Stimulated activated CD8-positive, alpha-beta memory T cell treated with anti-CD3 and anti-CD28 coated beads, Interleukin-12 subunit alpha, Interleukin-12 subunit beta, amount 100 ng/mL, for 1 hour (primary cell): Measurements from ENCODE around the gene PLAAT2.

Experiments
- DNase-seq: peaks from one replicate; pipeline ENCODE4 v3.0.0-alpha.2; 2020; ENCODE audit warnings: low read depth

Gene PLAAT2

GRCh38 chr11:63518548-63518947 is 44.6 kb downstream of the PLAAT2 start:
- no peak for DNase-seq

GRCh38 chr11:63517156-63517555 is 46.0 kb downstream of the PLAAT2 start:
- no peak for DNase-seq

DNA sequence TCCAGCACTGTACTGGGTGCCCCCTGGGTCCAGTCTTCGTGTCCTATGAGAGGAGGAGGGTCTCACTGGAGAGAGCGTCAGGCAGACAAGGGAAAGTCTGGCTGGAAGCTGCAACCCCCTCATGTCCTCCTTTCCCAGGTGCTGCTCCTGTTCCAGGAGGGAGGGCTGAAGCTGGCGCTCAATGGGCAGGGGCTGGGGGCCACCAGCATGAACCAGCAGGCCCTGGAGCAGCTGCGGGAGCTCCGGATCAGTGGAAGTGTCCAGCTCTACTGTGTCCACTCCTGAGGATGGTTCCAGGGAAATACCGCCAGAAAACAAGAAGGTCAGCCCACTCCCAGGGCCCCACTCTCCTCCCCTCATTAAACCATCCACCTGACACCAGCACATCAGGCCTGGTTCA is 47.1 kb downstream of the PLAAT2 start:
- no peak for DNase-seq

GRCh38 chr11:63512816-63513215 is 50.4 kb downstream of the PLAAT2 start:
- DNase-seq = no peak

- no peak for DNase-seq
Measured at GRCh38 chr11:63511048-63511748, 52.0 kb downstream of the PLAAT2 start.

GRCh38 chr11:63510360-63511047 is 52.7 kb downstream of the PLAAT2 start:
- DNase-seq = no peak

DNA sequence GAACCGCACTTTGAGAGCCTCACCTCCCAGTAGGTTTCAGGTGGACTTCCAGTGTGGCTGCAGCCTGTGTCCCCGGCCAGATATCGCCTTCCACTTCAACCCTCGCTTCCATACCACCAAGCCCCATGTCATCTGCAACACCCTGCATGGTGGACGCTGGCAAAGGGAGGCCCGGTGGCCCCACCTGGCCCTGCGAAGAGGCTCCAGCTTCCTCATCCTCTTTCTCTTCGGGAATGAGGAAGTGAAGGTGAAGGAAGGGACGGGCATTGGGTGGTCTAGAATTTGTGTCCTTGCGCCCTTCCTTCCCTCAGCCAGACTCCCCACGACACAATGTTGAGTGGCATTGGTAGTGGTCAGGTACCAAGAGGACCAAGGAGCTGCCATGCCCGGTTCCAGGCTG is 54.4 kb downstream of the PLAAT2 start:
- DNase-seq = no peak

DNA sequence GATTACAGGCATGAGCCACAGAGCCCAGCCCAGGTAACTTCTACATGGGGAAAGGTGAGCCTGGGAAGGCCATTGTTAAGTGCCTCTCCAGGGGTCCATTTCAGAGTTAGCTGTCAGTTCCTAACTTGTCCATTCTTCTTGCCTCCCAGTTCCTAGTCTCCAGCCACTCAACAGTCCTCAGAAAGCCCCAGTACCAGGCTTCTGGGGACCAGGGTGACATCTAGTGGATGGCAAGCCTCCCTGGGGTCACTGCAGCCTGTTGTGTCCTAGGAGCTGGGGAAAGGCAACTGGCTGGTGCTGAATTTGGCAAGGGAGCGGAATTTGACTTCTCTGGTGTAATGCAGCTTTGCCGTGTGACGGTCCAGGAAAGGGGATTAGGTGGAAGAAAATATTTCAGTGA is 55.2 kb downstream of the PLAAT2 start:
- DNase-seq = no peak

DNA sequence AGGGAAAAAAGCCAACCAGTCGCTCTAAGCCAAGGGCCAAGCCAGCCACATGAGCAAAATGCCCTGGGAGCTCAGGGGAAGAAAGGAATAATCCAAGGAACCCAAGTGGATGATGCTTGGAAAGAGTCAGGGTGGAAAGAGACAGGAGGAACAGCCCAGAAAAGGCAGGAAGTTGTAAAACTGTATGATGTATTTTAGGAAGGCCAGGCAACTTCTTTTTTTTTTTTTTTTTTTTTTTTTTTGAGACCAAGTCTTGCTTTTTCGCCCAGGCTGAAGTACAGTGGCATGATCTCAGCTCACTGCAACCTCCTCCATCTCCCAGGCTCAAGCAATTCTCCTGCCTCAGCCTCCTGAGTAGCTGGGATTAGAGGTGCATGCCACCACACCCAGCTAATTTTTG is 55.7 kb downstream of the PLAAT2 start:
- no peak for DNase-seq

GRCh38 chr11:63506876-63507275 is 56.3 kb downstream of the PLAAT2 start:
- no peak for DNase-seq

DNA sequence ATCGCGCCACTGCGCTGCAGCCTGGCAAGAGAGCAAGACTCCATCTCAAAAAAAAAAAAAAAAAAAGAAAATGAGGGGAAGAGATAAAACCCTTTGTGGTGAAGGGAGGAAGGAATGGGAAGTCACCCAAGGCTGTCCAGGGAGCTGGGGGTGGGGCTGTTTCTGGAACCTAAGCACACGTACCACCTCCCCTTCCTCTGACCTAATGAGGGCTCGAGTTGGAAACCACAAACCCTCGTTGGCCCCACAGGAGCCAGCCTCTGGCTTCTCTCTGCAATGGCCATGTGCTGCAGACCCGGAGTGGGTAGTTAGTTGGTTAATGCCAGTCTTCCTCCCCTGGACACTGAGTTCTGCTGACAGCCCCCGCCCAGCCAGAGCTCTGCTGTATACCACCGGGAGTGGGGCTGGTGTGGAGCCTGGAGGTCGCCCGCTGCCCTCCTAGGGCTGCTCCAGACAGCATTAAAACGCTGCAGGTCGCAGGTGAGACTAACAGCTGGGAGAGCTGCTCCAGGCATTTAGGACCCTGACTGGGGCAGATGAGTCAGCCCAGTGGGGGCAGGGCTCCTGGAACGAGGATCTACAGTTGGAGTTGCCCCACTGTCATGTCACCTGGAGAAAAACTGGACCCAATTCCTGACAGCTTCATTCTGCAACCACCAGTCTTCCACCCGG is 57.2 kb downstream of the PLAAT2 start, which contains the start of gene LGALS12:
Gene LGALS12 (plus strand): TSS at position 228 of the 672 bp plus-strand sequence. CDS start 375 bp downstream, at position 603.
- no peak for DNase-seq

DNA sequence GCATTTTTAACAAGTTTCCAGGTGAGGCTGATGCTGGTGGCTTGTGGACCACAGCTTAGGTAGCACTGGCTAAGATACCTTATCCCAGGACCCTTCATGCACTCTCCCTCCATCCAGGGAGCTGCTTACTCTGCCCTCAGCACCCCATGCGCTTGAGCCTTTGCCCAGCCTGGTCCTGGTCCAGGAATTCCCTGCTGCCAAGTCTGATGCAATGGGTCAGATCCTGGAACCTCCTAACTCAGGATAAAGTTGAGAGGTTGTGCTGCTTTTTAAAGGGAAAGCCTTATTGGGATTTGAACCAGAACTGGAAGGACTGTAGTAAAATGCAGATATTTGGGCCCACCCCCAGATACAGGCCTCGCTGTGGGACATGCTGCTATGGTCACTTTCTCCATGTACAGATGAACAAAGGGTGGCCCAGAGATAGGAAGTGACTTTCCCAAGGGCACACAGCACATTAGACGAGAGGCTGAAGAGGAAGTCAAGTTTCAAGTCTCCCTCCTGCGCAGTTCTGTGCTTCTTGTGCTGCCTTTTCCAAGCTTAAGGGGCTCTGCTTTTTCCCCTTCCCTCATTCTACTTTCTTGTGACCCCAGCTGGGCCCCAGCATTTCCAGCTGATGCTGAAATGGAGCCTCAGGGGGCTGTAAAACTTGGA is 58.1 kb downstream of the PLAAT2 start:
- no peak for DNase-seq

DNA sequence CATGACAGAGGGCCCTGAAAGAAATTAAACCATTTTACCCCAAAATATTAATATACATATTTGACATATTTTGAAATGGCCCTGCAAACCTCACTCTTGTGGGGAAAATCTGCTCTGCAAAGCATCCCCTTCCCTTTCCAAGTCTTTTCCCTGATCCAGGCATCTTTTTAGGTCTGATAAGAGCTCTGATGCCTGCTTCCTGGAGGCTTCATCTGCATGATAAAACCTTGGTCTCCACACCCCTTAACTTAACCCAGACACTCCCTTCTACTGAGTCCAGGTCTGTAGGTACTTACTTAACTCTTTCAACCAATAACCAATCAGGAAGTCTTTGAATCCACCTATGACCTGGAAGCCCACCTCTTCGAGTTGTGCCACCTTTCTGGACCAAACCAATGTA is 59.1 kb downstream of the PLAAT2 start:
- no peak for DNase-seq

DNA sequence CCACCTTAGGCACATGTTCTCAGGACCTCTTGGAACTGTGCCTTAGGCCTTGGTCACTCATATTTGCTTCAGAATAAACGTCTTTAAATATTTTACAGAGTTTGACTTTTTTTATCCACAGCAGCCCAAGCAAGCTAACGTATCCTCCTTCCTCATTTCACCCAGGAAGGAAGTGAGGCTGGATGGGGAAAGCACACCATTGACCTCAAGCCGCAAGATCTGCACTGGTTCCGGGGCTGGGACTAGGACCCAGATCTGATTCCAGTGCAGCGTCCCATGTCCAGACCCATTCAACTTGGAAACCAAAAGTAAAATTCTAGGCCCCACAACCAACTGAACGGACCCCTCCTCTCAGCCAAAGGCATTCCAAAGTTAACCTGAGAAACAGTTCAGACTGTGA is 59.7 kb downstream of the PLAAT2 start:
- DNase-seq = no peak
